C1 segment of cervical spinal cord (tissue), 14 donors: Measurements from ENCODE around the gene OSBP2.
A peak's percentile ranks its signal among the peaks of the same experiment; 100 is the strongest.

Experiments
- DNase-seq, 14 donors: peaks; one replicate each; lab custom pipeline; 2025; lab: John Stamatoyannopoulos, UW

The OSBP2 gene

DNA sequence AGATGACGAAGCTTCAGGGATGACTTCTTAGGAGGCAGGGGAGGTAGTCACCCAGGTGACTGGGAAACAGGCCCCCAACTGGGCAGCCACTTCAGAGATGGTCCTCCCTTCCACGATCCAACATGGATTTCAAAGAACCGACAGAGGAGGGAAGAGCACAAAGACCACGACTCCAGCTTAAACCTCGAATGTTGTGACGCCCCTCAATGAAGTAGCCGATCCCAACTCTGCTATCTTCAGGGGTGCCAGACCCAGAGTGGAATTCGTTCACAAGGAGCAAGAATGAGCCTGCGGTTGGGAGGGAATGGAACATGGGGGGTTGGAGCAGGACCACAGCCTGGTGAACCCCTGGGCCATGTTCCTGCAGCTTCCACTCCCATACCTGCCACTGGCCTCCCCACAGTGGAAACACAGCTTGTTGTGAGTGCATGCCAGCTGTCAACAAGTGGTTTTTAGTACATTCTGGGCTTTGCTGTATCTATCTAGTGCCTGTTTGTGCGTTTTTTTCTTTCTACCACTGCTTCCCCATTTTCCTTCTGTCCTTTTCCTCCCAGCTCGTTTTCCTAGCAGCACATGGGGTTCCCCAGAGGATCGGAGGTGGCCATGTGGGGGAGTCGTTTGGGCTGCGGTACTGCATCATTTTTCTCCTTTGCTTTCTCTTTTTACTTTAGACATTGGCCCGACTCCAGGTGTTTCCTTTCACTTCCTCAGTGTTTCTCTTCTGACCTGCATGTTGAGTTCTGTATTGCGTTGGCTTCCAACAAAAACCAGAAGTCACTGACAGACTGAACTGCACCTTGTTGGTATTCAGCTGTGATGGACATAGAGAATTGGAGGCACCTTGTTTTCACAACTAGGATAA, 208.1 kb downstream of the OSBP2 start:
- DNase-seq = no peak

GRCh38 chr22:30903876-30904460, 209.3 kb downstream of the OSBP2 start:
- DNase-seq = peak in 1 of 14 donors; percentile 14

- DNase-seq = no peak
Observed at GRCh38 chr22:30905696-30906341, 211.1 kb downstream of the OSBP2 start.

GRCh38 chr22:30906411-30906810, 211.7 kb downstream of the OSBP2 start:
- no peak for DNase-seq

DNA sequence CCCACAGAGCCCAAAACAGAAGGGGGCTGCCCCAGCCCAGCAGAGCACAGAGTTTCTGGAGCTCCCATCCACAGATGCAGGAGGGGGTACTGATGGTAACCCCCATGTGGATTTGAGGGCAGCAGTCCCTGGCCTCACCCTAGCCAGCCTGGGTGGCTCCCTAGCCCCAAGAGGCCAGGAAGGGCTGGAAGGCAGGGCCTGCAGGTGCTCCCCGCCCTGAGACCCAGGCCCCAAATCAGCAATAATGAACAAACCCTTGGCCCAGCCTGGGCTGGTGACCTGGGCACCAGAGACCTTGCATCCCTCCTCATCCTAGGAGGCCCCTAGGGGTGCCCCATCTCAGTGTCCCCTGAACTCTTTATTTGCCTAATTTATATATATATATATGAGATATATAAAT, 212.3 kb downstream of the OSBP2 start:
- no peak for DNase-seq

- DNase-seq = no peak
Observed at GRCh38 chr22:30908051-30908461, 213.4 kb downstream of the OSBP2 start.

DNA sequence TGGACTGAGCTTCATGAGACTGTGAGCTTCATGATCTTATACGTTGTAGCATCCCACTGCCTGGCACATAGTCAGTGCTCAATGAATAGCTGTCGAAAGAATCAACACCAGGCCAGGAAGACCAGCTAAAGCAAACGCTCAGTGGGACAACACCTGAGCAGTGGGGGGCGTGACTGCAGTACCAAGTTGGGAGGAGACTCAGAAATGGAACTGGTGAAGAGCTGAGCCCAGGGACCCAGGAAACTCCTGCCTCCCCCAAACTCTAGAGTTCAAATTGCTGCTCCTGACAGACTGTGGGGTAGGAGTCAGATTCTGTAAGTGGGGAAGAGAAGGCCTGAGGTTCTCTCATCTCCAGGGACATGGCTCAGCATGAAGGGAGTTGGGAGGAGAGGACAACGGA, 214.6 kb downstream of the OSBP2 start:
- DNase-seq = no peak

GRCh38 chr22:30910358-30910757, 215.7 kb downstream of the OSBP2 start:
- DNase-seq = no peak

DNA sequence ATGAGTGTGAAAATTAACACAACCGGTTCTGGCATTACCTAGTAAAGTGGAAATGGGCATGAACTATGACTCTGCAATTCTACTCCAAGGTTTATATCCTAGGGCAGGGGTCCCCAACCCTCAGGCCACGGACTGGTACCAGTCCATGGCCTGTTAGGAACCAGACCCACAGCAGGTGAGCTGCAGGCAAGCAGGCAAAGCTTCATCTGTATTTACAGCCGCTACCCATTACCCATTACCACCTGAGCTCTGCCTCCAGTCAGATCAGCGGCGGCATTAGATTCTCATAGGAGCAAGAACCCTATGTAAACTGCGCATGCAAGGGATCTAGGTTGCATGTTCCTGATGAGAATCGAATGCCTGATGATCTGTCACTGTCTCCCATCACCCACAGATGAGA, 224.1 kb downstream of the OSBP2 start:
- DNase-seq = no peak

- DNase-seq = no peak
Observed at GRCh38 chr22:30919973-30920372, 225.3 kb downstream of the OSBP2 start.

- DNase-seq = peak in 12 of 14 donors; percentile 7 to 75 (median 40)
Observed at GRCh38 chr22:30920407-30920806, 225.7 kb downstream of the OSBP2 start.

- DNase-seq = no peak
Observed at GRCh38 chr22:30921108-30921507, 226.4 kb downstream of the OSBP2 start.

- peak in 6 of 14 donors; percentile 10 to 40 (median 27) for DNase-seq
Observed at GRCh38 chr22:30922151-30922611, 227.5 kb downstream of the OSBP2 start.

DNA sequence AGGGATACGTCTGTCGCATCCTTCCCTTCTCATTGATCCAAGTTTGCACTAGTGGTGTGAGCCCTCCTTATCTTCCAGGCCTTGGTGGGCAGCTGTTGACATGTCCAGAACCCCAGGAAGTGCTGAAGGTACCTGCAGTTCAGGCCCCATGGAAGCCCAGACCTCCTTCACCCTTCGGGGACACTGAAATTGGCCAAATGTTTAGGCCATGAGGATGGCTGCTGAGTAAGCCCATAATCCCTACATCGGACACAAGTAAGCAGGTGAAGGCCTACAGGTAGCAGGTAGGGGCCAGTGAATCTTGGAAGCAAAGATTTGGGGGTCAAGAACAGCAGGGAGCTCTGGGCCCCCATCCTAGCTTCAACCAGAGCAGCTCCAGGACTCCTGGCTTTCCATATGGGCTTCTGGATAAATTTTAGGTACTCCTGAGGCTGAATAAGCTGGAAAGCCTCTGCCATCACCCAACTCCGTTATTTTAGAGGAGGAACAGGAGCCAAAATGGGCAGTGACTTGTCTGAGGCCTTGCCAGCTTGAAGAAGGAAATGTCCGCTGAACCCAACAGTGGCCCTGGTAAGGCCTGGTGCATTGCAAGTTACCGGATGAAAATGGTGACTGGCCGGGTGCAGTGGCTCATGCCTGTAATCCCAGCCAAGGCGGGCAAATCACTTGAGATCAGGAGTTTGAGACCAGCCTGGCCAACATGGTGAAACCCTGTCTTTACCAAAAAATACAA, 228.7 kb downstream of the OSBP2 start:
- DNase-seq = no peak

GRCh38 chr22:30925667-30926066, 231.0 kb downstream of the OSBP2 start:
- no peak for DNase-seq

DNA sequence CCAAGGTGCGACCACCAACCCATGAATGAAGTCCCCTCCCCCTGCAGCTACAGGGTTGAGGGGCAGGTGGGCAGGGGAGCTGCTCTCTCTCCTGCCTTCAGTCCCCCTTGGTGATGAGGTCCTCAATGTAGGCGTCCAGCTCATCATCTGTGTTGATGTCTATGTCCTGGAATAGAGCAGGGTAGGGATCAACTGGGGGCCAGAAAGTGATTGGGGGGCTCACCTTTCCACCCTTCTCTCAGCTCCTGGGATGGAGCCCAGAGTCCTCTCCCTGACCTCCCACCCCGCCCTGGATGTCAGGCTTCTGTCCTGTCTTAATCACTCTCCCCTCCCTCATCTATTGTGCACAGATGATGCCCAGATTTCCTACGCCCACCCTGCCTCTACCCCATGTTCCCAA, 232.0 kb downstream of the OSBP2 start:
- no peak for DNase-seq

- DNase-seq = no peak
Observed at GRCh38 chr22:30927806-30928205, 233.1 kb downstream of the OSBP2 start.

GRCh38 chr22:30928401-30928800, 233.7 kb downstream of the OSBP2 start:
- DNase-seq = no peak

DNA sequence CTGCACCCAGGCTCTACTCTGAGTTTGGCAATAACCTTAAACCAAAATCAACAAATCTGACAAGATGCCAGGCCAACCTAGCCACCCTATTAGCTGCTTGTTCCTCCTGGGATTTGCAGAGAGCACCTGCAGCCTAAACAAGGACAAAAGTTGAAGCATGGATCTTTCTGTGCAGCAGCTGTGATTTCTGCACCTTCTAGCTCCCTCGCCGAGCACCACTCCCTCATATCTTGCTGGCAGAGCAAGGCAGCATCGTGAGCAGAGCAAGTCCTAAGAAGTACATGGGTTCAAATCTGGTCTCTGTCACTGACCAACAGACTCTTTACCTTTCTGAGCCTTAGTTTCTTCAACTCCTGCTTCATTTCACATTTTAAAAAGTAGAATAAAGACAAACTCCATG, 235.6 kb downstream of the OSBP2 start:
- DNase-seq = no peak

- DNase-seq = no peak
Observed at GRCh38 chr22:30931541-30932300, 237.0 kb downstream of the OSBP2 start.

GRCh38 chr22:30932661-30933060, 238.0 kb downstream of the OSBP2 start:
- no peak for DNase-seq
